HEK293 (cell line): ENCODE data around the gene HOXB4.
A peak's percentile ranks its signal among the peaks of the same experiment; 100 is the strongest.

Source experiments
- CTCF ChIA-PET: fragments of 350-600 bp; formaldehyde crosslinking; extraction: SDS; loops from one replicate; lab custom pipeline; 2021; ENCODE audit warnings: antibody characterized with exemption; lab: Yijun Ruan, JAX
- POLR2A ChIA-PET: fragments of 300-600 bp; formaldehyde crosslinking; extraction: SDS; loops from one replicate; lab custom pipeline; 2020; ENCODE audit warnings: antibody characterized with exemption, inconsistent platforms; lab: Yijun Ruan, JAX
- H3K27ac ChIP-seq: fragments of 200-500 bp; sonication (Bioruptor generic); 2 replicates; pipeline ENCODE4 v1.5.1; 2014; ENCODE audit warnings: low read depth, low read length, control low read depth, inconsistent platforms; ENCODE audit errors: extremely low read depth
- H3K36me3 ChIP-seq, 2 experiments: fragments of 200-500 bp in 1 of 2; sonication (Bioruptor generic) in 1 of 2; 1 replicate in 1 of 2; 2 replicates in 1 of 2; pipeline ENCODE4 v1.5.1; 2014 to 2017; ENCODE audit warnings: inconsistent platforms in 2 of 2, low read length in 2 of 2; ENCODE audit not compliant: control insufficient read depth in 2 of 2, insufficient read depth in 1 of 2
- H3K4me1 ChIP-seq: fragments of 200-500 bp; sonication (Bioruptor generic); 2 replicates; pipeline ENCODE4 v1.5.1; 2014; ENCODE audit warnings: mild to moderate bottlenecking, low read length, inconsistent platforms; ENCODE audit not compliant: control insufficient read depth, insufficient read depth
- H3K4me3 ChIP-seq: 2 replicates; pipeline ENCODE4 v1.5.1; 2011; ENCODE audit warnings: low read depth, mild to moderate bottlenecking, control low read depth, low read length, moderate library complexity
- H3K9me3 ChIP-seq: fragments of 200-500 bp; sonication (Bioruptor generic); 2 replicates; pipeline ENCODE4 v1.5.1; 2014; ENCODE audit warnings: low read depth, low read length, inconsistent platforms; ENCODE audit not compliant: control insufficient read depth, insufficient read depth
- GLI2 ChIP-seq: fragments of 450-650 bp; formaldehyde crosslinking; IDR thresholded peaks from 2 replicates; pipeline ENCODE4; 2017; ENCODE audit warnings: missing biosample characterization, missing genetic modification characterization, low read depth, borderline replicate concordance
- HOXD13 ChIP-seq: sonication (generic); formaldehyde crosslinking; IDR thresholded peaks from 2 replicates; pipeline ENCODE4 v1.8.0; 2022; ENCODE audit warnings: missing genetic modification reagents, borderline replicate concordance
- PRDM6 ChIP-seq: fragments of 450-650 bp; formaldehyde crosslinking; IDR thresholded peaks from 2 replicates; pipeline ENCODE4 v1.5.1; 2017; ENCODE audit warnings: missing biosample characterization, missing genetic modification characterization
- RBAK ChIP-seq: fragments of 450-650 bp; formaldehyde crosslinking; IDR thresholded peaks from 2 replicates; pipeline ENCODE4 v1.5.1; 2016; ENCODE audit warnings: missing biosample characterization, missing genetic modification characterization
- TRIM28 ChIP-seq: IDR thresholded peaks from 2 replicates; pipeline ENCODE4 v1.6.1; 2011; ENCODE audit warnings: low read length, control low read depth, borderline replicate concordance
- ZBTB17 ChIP-seq: fragments of 450-650 bp; formaldehyde crosslinking; IDR thresholded peaks from 2 replicates; pipeline ENCODE4 v1.5.1; 2016; ENCODE audit warnings: missing biosample characterization, missing genetic modification characterization
- ZBTB26 ChIP-seq: fragments of 450-650 bp; formaldehyde crosslinking; optimal IDR thresholded peaks from 2 replicates; pipeline ENCODE3; 2016; ENCODE audit warnings: missing biosample characterization, mild to moderate bottlenecking, missing genetic modification characterization
- ZNF114 ChIP-seq: fragments of 450-650 bp; formaldehyde crosslinking; IDR thresholded peaks from 2 replicates; pipeline ENCODE4 v1.5.0; 2017; ENCODE audit warnings: missing biosample characterization, missing genetic modification characterization
- ZNF121 ChIP-seq: fragments of 450-650 bp; formaldehyde crosslinking; IDR thresholded peaks from 2 replicates; pipeline ENCODE4 v1.5.1; 2016; ENCODE audit warnings: missing biosample characterization, missing genetic modification characterization
- ZNF354C ChIP-seq: fragments of 450-650 bp; formaldehyde crosslinking; IDR thresholded peaks from 2 replicates; pipeline ENCODE4 v1.5.1; 2016; ENCODE audit warnings: missing biosample characterization, missing genetic modification characterization, low read depth, borderline replicate concordance
- ZNF366 ChIP-seq: fragments of 450-650 bp; formaldehyde crosslinking; conservative IDR thresholded peaks from 2 replicates; pipeline ENCODE4 v1.5.1; 2016; ENCODE audit warnings: missing biosample characterization, missing genetic modification characterization
- ZNF394 ChIP-seq: fragments of 450-650 bp; formaldehyde crosslinking; IDR thresholded peaks from 2 replicates; pipeline ENCODE4 v1.5.1; 2016; ENCODE audit warnings: missing biosample characterization, missing genetic modification characterization, mild to moderate bottlenecking, moderate library complexity, borderline replicate concordance
- ZNF596 ChIP-seq: fragments of 450-650 bp; IDR thresholded peaks from 2 replicates; pipeline ENCODE4 v1.5.0; 2018; ENCODE audit warnings: missing biosample characterization, mild to moderate bottlenecking, missing genetic modification characterization, moderate library complexity
- ZNF610 ChIP-seq: fragments of 450-650 bp; formaldehyde crosslinking; IDR thresholded peaks from 2 replicates; pipeline ENCODE4 v1.5.1; 2016; ENCODE audit warnings: missing biosample characterization, missing genetic modification characterization, borderline replicate concordance
- ZNF624 ChIP-seq: fragments of 450-650 bp; formaldehyde crosslinking; IDR thresholded peaks from 2 replicates; pipeline ENCODE4 v1.5.1; 2017; ENCODE audit warnings: missing biosample characterization, missing genetic modification characterization
- ZNF654 ChIP-seq: fragments of 450-650 bp; formaldehyde crosslinking; IDR thresholded peaks from 2 replicates; pipeline ENCODE4 v1.5.1; 2016; ENCODE audit warnings: low read depth, missing biosample characterization, missing genetic modification characterization
- ZNF664 ChIP-seq: fragments of 450-650 bp; formaldehyde crosslinking; IDR thresholded peaks from 2 replicates; pipeline ENCODE4 v1.5.1; 2016; ENCODE audit warnings: missing biosample characterization, missing genetic modification characterization
- ZSCAN16 ChIP-seq: fragments of 450-650 bp; formaldehyde crosslinking; IDR thresholded peaks from 2 replicates; pipeline ENCODE4 v1.5.1; 2016; ENCODE audit warnings: missing biosample characterization, missing genetic modification characterization
- TF ChIP-seq, protein P1 (sequence below): fragments of 450-650 bp; formaldehyde crosslinking; conservative IDR thresholded peaks from 2 replicates; pipeline ENCODE4 v1.5.1; 2016; ENCODE audit warnings: low read depth, missing biosample characterization, missing genetic modification characterization
- TF ChIP-seq, protein P2 (sequence below): sonication (generic); formaldehyde crosslinking; IDR thresholded peaks from 2 replicates; pipeline ENCODE4 v1.8.1; 2022; ENCODE audit warnings: mild to moderate bottlenecking, moderate library complexity, missing genetic modification reagents

Gene HOXB4

DNA sequence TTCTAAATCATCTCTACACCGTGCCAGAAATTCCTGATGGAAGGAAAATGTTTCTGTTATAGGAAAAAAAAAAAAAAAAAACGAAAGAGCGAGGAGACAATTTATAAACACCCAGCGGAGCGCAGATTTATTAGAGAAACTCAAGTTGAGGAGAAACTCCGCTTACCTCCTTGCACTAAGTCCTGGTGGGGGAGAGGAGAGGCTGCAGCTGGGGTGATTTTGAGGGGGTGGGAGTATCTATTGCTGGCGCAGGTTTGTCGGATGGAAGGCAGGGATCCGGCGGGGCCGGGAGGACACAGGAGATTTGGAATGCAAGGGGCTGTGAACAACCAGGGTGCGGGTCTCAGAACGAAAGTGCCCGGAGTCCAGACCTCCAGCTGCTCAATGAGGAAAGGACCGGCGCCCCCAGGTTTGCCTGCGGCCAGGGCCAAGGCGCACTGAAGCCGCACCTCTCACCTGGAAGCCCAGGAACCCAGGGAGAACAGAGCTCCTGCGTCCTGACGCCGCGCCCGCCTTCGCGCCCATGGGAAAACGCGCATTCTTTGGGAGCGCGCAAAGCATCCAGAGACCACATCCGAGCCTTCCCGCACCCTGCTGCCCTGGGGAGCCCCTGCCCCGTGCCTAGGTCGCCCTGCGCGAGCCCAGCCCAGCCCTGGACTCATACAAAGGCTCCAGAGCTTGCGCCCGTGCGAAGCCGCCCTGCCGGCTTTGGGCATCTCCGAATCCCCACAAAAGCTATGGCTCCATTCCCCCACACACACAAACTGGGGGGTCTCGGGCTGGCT lies 39.5 kb upstream of the HOXB4 start:
- H3K27ac ChIP-seq, result no peak overlapping the region; the same call in 1 of the 2 replicates
- H3K4me3 ChIP-seq, result no peak overlapping the region
- peaks cover 48% of the 10 kb centered on the region for H3K4me1 ChIP-seq
- H3K9me3 ChIP-seq, result no peaks in the 10 kb centered on the region
- ChIA-PET CTCF (interaction anchor here (0.5 to 5.7 kb wide), 31 partner anchors 8 to 592 kb away, joined by 3 to 86 read pairs (median 4); partner anchors contain the start of gene HOXB5), POLR2A (interaction anchor here (1.3 kb wide), 1 partner anchor 8 kb away, joined by 4 read pairs; no protein-coding TSS in a partner anchor)
- peaks cover 0 to 14% of the 10 kb centered on the region in 2 experiments; a peak in 1 of 3 replicates for H3K36me3 ChIP-seq
- TF ChIP-seq ZSCAN16, result no peak
- peak; percentile 13; the same call in 1 of the 2 replicates for TF ChIP-seq ZNF654
- peak; percentile 81; the same call in 1 of the 2 replicates for TF ChIP-seq PRDM6

DNA sequence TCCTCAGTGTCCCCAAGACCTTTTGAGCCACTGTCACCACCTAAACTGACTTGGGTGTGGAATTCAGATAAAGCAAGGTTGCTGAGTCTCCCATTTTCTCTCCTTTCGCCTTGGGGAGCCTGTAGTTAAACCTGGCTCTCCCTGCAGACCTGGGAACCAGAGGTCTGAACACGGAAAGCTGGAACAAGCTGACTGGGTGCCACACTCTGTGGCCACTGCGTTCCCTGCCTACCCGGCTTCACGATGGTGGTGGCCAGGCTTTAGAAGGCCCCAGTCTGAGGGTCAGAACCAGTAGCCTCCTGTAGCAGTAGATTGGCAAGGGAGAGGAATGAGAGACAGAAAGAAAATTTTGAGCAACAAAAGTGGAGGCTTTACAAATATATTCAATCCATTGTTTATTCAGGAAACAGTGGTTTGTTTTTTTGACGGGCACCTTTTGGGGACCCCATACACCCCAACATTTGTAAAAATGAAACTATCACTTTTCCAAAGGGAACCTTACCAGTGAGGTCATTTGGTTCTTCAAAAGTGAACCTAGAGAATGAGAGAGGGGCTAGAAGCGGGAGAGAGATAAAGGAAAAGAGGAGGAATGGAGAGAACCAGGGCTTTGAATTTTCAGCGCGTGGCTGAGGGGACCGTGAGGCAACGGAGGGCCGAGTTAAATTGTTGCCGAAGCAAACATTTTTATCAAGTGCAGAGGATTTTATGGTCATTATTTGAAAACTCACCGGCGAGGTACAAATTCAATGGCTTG lies 38.7 kb upstream of the HOXB4 start:
- Histone ChIP-seq H3K4me1 (peaks cover 51% of the 10 kb centered on the region), H3K9me3 (no peaks in the 10 kb centered on the region), H3K36me3 (peaks cover 0 to 7% of the 10 kb centered on the region in 2 experiments; a peak in 1 of 3 replicates), H3K27ac (peak overlapping the region; percentile 67; the same call in 1 of the 2 replicates), H3K4me3 (no peak overlapping the region)
- ChIA-PET POLR2A (no interaction called here), CTCF (interaction anchor here (0.6 to 5.7 kb wide), 19 partner anchors 23 to 591 kb away, joined by 3 to 86 read pairs (median 5); partner anchors contain the start of gene HOXB5)
- TF ChIP-seq ZBTB26 (tag by site-specific recombination) (no peak), RBAK (no peak), ZNF610 (tag by site-specific recombination) (no peak), ZNF114 (tag by site-specific recombination) (no peak), ZNF624 (tag by site-specific recombination) (no peak), ZNF354C (tag by site-specific recombination) (no peak), ZBTB17 (tag by site-specific recombination) (peak; percentile 40; the same call in 1 of the 2 replicates), HOXD13 (no peak), ZNF394 (no peak), ZNF121 (tag by site-specific recombination) (no peak), ZNF596 (tag by site-specific recombination) (peak; percentile 21; the same call in 1 of the 2 replicates), ZNF366 (tag by site-specific recombination) (peak; percentile 75), TRIM28 (no peak), GLI2 (no peak), ZNF664 (tag by site-specific recombination) (no peak)
- TF ChIP-seq, protein P1, sequence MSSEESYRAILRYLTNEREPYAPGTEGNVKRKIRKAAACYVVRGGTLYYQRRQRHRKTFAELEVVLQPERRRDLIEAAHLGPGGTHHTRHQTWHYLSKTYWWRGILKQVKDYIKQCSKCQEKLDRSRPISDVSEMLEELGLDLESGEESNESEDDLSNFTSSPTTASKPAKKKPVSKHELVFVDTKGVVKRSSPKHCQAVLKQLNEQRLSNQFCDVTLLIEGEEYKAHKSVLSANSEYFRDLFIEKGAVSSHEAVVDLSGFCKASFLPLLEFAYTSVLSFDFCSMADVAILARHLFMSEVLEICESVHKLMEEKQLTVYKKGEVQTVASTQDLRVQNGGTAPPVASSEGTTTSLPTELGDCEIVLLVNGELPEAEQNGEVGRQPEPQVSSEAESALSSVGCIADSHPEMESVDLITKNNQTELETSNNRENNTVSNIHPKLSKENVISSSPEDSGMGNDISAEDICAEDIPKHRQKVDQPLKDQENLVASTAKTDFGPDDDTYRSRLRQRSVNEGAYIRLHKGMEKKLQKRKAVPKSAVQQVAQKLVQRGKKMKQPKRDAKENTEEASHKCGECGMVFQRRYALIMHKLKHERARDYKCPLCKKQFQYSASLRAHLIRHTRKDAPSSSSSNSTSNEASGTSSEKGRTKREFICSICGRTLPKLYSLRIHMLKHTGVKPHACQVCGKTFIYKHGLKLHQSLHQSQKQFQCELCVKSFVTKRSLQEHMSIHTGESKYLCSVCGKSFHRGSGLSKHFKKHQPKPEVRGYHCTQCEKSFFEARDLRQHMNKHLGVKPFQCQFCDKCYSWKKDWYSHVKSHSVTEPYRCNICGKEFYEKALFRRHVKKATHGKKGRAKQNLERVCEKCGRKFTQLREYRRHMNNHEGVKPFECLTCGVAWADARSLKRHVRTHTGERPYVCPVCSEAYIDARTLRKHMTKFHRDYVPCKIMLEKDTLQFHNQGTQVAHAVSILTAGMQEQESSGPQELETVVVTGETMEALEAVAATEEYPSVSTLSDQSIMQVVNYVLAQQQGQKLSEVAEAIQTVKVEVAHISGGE, result no peak
- TF ChIP-seq, protein P2, sequence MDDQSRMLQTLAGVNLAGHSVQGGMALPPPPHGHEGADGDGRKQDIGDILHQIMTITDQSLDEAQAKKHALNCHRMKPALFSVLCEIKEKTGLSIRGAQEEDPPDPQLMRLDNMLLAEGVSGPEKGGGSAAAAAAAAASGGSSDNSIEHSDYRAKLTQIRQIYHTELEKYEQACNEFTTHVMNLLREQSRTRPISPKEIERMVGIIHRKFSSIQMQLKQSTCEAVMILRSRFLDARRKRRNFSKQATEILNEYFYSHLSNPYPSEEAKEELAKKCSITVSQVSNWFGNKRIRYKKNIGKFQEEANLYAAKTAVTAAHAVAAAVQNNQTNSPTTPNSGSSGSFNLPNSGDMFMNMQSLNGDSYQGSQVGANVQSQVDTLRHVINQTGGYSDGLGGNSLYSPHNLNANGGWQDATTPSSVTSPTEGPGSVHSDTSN (CRISPR knock-in tag), result no peak
